ENCODE results near the gene KITLG. TPM values are rescaled to one million over a fixed set of nuclear protein-coding genes. Genes with fewer than 3 reads are reported as not detected.

KITLG gene
- polyA plus RNA-seq, 1 of the 3 experiments (the other 2 are of a cell fraction): 8.9 TPM

DNA sequence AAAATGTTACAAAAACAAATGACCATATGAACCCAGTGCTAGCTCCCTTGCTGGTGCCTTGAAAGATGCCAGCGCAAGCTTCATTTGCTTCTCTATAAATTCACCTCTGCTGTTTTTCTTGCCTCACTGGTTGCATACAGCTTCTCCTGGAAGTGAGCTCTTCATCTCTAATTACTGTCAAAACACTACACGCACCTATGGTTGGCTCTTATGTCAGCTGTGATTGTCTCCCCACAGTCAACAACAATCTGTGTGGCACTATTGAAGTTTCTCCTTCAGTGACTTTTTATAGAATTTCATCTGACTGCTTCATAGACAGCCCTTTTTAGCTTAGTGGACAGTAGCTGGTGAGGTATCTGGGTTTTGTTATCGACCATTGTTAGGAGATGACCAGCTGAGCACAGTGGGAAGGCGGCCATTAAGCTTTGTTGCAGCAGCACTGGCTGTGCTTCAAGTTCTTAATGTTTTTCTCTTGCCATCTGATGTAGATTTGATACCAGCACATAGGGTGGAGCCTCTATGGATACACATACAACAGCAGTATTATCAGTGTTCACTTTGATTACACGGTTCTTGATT lies 131.8 kb downstream of the KITLG start:
- H3K9me3 ChIP-seq: no peaks in the 10 kb centered on the region
- no peak for DNase-seq
- no peaks in the 10 kb centered on the region for H3K79me2 ChIP-seq (ENCODE audit: insufficient read depth)
- H3K9me2 ChIP-seq: no peaks in the 10 kb centered on the region
- H3K27me3 ChIP-seq (ENCODE audit: insufficient read depth): no peaks in the 10 kb centered on the region
- TF ChIP-seq NFIC (IDR thresholded peaks at IDR 0.05; ENCODE audit: borderline replicate concordance) (no peak), SIN3A (IDR thresholded peaks at IDR 0.05; ENCODE audit: borderline replicate concordance, low read depth, low read length) (no peak), GABPA (IDR thresholded peaks at IDR 0.05; ENCODE audit: low read depth) (no peak), RAD21 (IDR thresholded peaks at IDR 0.05; ENCODE audit: low read length) (no peak), RCOR1 (IDR thresholded peaks at IDR 0.05; ENCODE audit: low read length) (no peak), JUND (IDR thresholded peaks at IDR 0.05) (no peak)
- TF ChIP-seq, protein P1, sequence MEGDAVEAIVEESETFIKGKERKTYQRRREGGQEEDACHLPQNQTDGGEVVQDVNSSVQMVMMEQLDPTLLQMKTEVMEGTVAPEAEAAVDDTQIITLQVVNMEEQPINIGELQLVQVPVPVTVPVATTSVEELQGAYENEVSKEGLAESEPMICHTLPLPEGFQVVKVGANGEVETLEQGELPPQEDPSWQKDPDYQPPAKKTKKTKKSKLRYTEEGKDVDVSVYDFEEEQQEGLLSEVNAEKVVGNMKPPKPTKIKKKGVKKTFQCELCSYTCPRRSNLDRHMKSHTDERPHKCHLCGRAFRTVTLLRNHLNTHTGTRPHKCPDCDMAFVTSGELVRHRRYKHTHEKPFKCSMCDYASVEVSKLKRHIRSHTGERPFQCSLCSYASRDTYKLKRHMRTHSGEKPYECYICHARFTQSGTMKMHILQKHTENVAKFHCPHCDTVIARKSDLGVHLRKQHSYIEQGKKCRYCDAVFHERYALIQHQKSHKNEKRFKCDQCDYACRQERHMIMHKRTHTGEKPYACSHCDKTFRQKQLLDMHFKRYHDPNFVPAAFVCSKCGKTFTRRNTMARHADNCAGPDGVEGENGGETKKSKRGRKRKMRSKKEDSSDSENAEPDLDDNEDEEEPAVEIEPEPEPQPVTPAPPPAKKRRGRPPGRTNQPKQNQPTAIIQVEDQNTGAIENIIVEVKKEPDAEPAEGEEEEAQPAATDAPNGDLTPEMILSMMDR (IDR thresholded peaks at IDR 0.05): no peak
- no peak overlapping the region for H3K9ac ChIP-seq
- H3K4me3 ChIP-seq (ENCODE audit: low read depth in 2 of 2, low read length in 1 of 2): no peak overlapping the region
- no peak overlapping the region for H3K27ac ChIP-seq (ENCODE audit: low read depth in 2 of 2, low read length in 1 of 2)
- H3K36me3 ChIP-seq (replicated peaks in 1 of 2; ENCODE audit: control insufficient read depth in 1 of 2, insufficient read depth in 2 of 2, low read length in 1 of 2): no peaks in the 10 kb centered on the region
- no peaks in the 10 kb centered on the region for H4K20me1 ChIP-seq (ENCODE audit: insufficient read depth)
- no peak overlapping the region for H3K4me2 ChIP-seq
- POLR2A ChIA-PET: no interaction called here
- CTCF ChIA-PET: no interaction called here
- peaks cover 35% of the 10 kb centered on the region for H3F3A ChIP-seq (replicated peaks; ENCODE audit: insufficient read depth)
- 92% methylated on average over 5 of the region's 5 CpGs for WGBS (ENCODE audit: low lambda C conversion rate)
- no peak overlapping the region for H2AFZ ChIP-seq (ENCODE audit: low read depth)
- H3K4me1 ChIP-seq (ENCODE audit: control insufficient read depth in 1 of 2, insufficient read depth in 2 of 2, low read depth in 1 of 2, low read length in 1 of 2): peaks cover 0 to 15% of the 10 kb centered on the region in 2 experiments

DNA sequence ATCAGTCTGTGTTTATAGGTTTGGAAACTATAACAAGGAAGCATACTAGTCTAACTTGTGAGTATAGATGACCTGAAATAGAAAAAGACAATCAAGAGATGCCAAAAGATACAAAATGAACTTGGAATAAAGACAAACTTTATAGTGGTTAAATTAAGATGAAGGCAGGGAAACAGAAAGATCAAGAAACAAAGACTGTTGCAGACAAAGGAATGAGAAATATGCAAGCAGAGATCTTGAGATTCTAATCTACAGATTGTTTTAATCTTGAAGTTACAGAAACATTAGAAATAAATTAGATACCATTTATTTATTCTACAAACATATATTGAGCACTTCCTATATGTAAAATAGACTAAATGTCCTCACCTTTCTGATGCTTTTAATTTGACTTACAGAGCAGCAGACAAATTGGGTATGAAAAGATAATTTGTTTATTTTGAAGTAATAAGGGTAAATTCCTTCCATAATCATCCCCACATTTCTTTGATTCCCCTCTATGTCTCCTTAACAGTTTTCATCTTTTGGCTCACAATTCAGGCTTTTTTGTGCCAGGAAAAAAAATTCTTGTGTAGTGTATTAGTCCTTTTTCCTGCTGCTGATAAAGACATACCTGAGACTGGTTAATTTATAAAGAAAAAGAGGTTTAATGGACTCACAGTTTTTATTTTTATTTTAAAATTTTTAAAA lies 134.4 kb downstream of the KITLG start:
- Histone ChIP-seq H2AFZ (ENCODE audit: low read depth) (peak overlapping the region; percentile 10; the same call in 1 of the 2 replicates), H3K27ac (ENCODE audit: low read depth in 2 of 2, low read length in 1 of 2) (peak overlapping the region; percentile 59 to 86; a peak in 3 of 4 replicates), H3K27me3 (ENCODE audit: insufficient read depth) (no peaks in the 10 kb centered on the region), H3F3A (replicated peaks; ENCODE audit: insufficient read depth) (peaks cover 35% of the 10 kb centered on the region), H3K9me3 (no peaks in the 10 kb centered on the region; the same call in 1 of the 2 replicates), H4K20me1 (ENCODE audit: insufficient read depth) (no peaks in the 10 kb centered on the region), H3K4me1 (ENCODE audit: control insufficient read depth in 1 of 2, insufficient read depth in 2 of 2, low read depth in 1 of 2, low read length in 1 of 2) (peaks cover 0 to 15% of the 10 kb centered on the region in 2 experiments), H3K79me2 (ENCODE audit: insufficient read depth) (no peaks in the 10 kb centered on the region), H3K9ac (no peak overlapping the region), H3K4me2 (0 out of 2 replicates have a peak overlapping the region, but pooled peaks have one; percentile 18), H3K36me3 (replicated peaks in 1 of 2; ENCODE audit: control insufficient read depth in 1 of 2, insufficient read depth in 2 of 2, low read length in 1 of 2) (peaks cover 0 to 6% of the 10 kb centered on the region in 2 experiments), H3K9me2 (no peaks in the 10 kb centered on the region), H3K4me3 (ENCODE audit: low read depth in 2 of 2, low read length in 1 of 2) (no peak overlapping the region)
- CTCF ChIA-PET: no interaction called here
- no peak for DNase-seq
- POLR2A ChIA-PET: no interaction called here
- TF ChIP-seq, protein P1 (IDR thresholded peaks at IDR 0.05): no peak
- TF ChIP-seq NFIC (IDR thresholded peaks at IDR 0.05; ENCODE audit: borderline replicate concordance) (peak; percentile 70), TAF1 (IDR thresholded peaks at IDR 0.05; ENCODE audit: borderline replicate concordance, low read depth, low read length) (no peak), JUND (IDR thresholded peaks at IDR 0.05) (peak; percentile 44; the same call in 1 of the 2 replicates), EP300 (IDR thresholded peaks at IDR 0.05; ENCODE audit: borderline replicate concordance in 1 of 2, low read depth in 1 of 2, low read length in 1 of 2) (peak in 1 of 2 experiments; percentile 36; a peak in 2 of 4 replicates), FOXM1 (IDR thresholded peaks at IDR 0.05; ENCODE audit: low read depth) (peak; percentile 48; the same call in 1 of the 2 replicates), NRF1 (IDR thresholded peaks at IDR 0.05; ENCODE audit: low read depth, low read length) (no peak), MEF2A (IDR thresholded peaks at IDR 0.05; ENCODE audit: borderline replicate concordance, low read depth) (peak; percentile 22; the same call in 1 of the 2 replicates), TCF12 (IDR thresholded peaks at IDR 0.05) (peak; percentile 92), TEAD4 (IDR thresholded peaks at IDR 0.05; ENCODE audit: borderline replicate concordance, insufficient read depth) (peak; percentile 84; the same call in 1 of the 2 replicates), POLR2AphosphoS5 (IDR thresholded peaks at IDR 0.05; ENCODE audit: low read depth, low read length) (peak; percentile 55; the same call in 1 of the 2 replicates), GABPA (IDR thresholded peaks at IDR 0.05; ENCODE audit: low read depth) (no peak), CHD2 (IDR thresholded peaks at IDR 0.05; ENCODE audit: low read length, partially characterized antibody) (no peak), RCOR1 (IDR thresholded peaks at IDR 0.05; ENCODE audit: low read length) (no peak)
- TF ChIP-seq, protein P2, sequence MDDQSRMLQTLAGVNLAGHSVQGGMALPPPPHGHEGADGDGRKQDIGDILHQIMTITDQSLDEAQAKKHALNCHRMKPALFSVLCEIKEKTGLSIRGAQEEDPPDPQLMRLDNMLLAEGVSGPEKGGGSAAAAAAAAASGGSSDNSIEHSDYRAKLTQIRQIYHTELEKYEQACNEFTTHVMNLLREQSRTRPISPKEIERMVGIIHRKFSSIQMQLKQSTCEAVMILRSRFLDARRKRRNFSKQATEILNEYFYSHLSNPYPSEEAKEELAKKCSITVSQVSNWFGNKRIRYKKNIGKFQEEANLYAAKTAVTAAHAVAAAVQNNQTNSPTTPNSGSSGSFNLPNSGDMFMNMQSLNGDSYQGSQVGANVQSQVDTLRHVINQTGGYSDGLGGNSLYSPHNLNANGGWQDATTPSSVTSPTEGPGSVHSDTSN (IDR thresholded peaks at IDR 0.05): peak; percentile 45
- TF ChIP-seq, protein P3, sequence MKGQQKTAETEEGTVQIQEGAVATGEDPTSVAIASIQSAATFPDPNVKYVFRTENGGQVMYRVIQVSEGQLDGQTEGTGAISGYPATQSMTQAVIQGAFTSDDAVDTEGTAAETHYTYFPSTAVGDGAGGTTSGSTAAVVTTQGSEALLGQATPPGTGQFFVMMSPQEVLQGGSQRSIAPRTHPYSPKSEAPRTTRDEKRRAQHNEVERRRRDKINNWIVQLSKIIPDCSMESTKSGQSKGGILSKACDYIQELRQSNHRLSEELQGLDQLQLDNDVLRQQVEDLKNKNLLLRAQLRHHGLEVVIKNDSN (IDR thresholded peaks at IDR 0.05; ENCODE audit: borderline replicate concordance, low read depth): no peak

All from SK-N-SH (cell line).